GM10248 (cell line): ENCODE results near the gene MCM6.
"Not testable (repeated sequence)": the region's sequence is repeated elsewhere in the genome, so short reads cannot be mapped to it uniquely, and the experiment has no call there.

Experiments
- CTCF ChIA-PET: fragments of 300-600 bp; sonication (Branson Sonifier 250); formaldehyde crosslinking; extraction: SDS; loops from one replicate; lab custom pipeline; 2021; ENCODE audit warnings: antibody characterized with exemption; lab: Yijun Ruan, JAX
- POLR2A ChIA-PET: fragments of 350-650 bp; sonication (Branson Sonifier 250); formaldehyde crosslinking; extraction: SDS; loops from one replicate; lab custom pipeline; 2020; ENCODE audit warnings: antibody characterized with exemption; lab: Yijun Ruan, JAX
- DNase-seq: peaks from one replicate; pipeline ENCODE4 v3.0.0; 2012; ENCODE audit errors: extremely low spot score
- CTCF ChIP-seq: IDR thresholded peaks from 2 replicates; pipeline ENCODE4 v1.5.1; 2012; ENCODE audit warnings: mild to moderate bottlenecking, low read depth; ENCODE audit errors: extremely low read depth, missing control alignments, control extremely low read depth

MCM6 gene

GRCh38 chr2:135893374-135893794 lies 17.1 kb upstream of the MCM6 start:
- no peak for TF ChIP-seq CTCF
- ChIA-PET POLR2A (no interaction called here), CTCF (interaction anchor here (0.8 to 2.4 kb wide), 9 partner anchors 10 to 491 kb away, joined by 3 to 10 read pairs (median 3); no protein-coding TSS in a partner anchor)
- no peak for DNase-seq

GRCh38 chr2:135890835-135891234 lies 14.6 kb upstream of the MCM6 start:
- DNase-seq: no peak
- ChIA-PET CTCF (no interaction called here), POLR2A (no interaction called here)
- TF ChIP-seq CTCF: no peak

DNA sequence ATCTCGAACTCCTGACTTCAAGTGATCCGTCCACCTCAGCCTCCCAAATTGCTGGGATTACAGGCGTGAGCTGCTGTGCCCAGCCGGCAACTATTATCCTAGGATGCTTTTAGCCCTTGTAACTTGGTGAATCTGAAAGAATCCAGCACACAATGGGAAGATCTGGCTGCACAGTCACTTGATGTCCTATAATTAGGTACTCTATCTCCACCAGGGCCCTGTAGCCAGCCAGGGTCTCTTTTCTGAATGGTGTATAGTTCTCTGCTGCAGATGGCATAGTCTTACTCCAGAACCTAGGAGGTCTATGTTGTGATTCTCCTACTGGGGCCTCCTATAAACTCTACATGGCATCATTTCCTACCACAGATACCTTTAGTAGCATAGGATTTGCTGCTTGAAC lies 13.9 kb upstream of the MCM6 start:
- CTCF ChIA-PET: interaction anchor here (0.7 to 1.0 kb wide), 2 partner anchors 9 to 12 kb away, joined by 3 read pairs; no protein-coding TSS in a partner anchor
- no peak for TF ChIP-seq CTCF
- no peak for DNase-seq
- POLR2A ChIA-PET: no interaction called here

DNA sequence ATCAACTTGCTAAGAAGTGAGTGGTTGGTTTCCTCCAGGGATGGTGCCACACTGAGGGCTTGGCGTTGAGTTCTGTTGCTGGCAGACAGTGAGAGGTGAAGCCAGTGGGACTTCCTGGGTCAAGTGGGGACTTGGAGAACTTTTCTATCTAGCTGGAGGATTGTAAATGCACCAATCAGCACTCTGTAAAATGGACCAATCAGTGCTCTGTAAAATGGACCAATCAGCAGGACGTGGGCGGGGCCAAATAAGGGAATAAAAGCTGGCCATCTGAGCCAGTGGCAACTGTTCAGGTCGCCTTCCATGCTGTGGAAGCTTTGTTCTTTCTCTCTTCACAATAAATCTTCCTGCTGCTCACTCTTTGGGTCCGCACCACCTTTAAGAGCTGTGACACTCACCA lies 12.3 kb upstream of the MCM6 start:
- DNase-seq, POLR2A ChIA-PET: not testable (repeated sequence)
- CTCF ChIA-PET: interaction anchor here (1.6 kb wide), 1 partner anchor 496 kb away, joined by 3 read pairs; no protein-coding TSS in a partner anchor

GRCh38 chr2:135885709-135886108 lies 9.5 kb upstream of the MCM6 start:
- TF ChIP-seq CTCF: no peak
- POLR2A ChIA-PET: interaction anchor here (0.8 kb wide), 1 partner anchor 10 kb away, joined by 3 read pairs; the partner anchor contains the start of gene MCM6

GRCh38 chr2:135882415-135882814 lies 6.2 kb upstream of the MCM6 start:
- TF ChIP-seq CTCF: no peak
- ChIA-PET CTCF (interaction anchor here (1.1 kb wide), 1 partner anchor 57 kb away, joined by 3 read pairs; no protein-coding TSS in a partner anchor), POLR2A (no interaction called here)
- DNase-seq: no peak

More at GRCh38 chr2:135885709-135886108, 9.5 kb upstream of the MCM6 start:
- no peak for DNase-seq
- CTCF ChIA-PET: interaction anchor here (1.0 to 2.6 kb wide), 5 partner anchors 10 to 882 kb away, joined by 3 to 8 read pairs (median 4); no protein-coding TSS in a partner anchor

DNA sequence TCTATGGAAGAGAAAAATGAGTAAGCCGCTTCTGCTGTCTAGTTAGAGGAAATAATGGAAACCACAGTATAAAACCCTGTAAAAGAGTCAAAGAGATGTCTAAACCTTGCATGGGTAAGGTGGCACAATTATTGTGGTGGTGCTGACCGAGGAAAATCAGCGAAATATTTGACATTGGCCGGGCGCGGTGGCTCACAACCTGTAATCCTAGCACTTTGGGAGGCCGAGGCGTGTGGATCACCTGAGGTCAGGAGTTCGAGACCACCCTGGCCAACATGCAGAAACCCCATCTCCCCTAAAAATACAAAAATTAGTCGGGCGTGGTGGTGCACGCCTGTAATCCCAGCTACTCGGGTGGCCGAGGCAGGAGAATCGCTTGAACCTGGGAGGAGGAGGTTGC lies 527 bp upstream of the MCM6 start:
- POLR2A ChIA-PET: interaction anchor here (0.6 to 1.5 kb wide), 2 partner anchors 9 to 895 kb away, joined by 3 to 6 read pairs; no protein-coding TSS in a partner anchor
- CTCF ChIA-PET: interaction anchor here (1.0 to 1.6 kb wide), 4 partner anchors 19 to 80 kb away, joined by 3 to 4 read pairs (median 4); no protein-coding TSS in a partner anchor
- DNase-seq: not testable (repeated sequence)
